Liver (tissue), 9 donors: Measurements from ENCODE around the gene UTRN. TPM values are rescaled to one million over a fixed set of nuclear protein-coding genes. Genes with fewer than 3 reads are reported as not detected.

ENCODE experiments used
- DNase-seq: peaks from one replicate; pipeline ENCODE4 v3.0.0-alpha.2; 2017; ENCODE audit warnings: low spot score
- H3K27ac ChIP-seq, 2 donors: one replicate each; pipeline ENCODE4 v1.7.0; 2013; ENCODE audit warnings: inconsistent platforms in 2 of 2, low read length in 2 of 2, control low read depth in 1 of 2, low read depth in 1 of 2, mild to moderate bottlenecking in 1 of 2
- H3K27me3 ChIP-seq, 4 donors: one replicate each; pipeline versions ENCODE4 v1.6.1 to v1.7.0; 2013; ENCODE audit warnings: low read length in 3 of 4, inconsistent platforms in 1 of 4, mild to moderate bottlenecking in 1 of 4, moderate library complexity in 1 of 4; ENCODE audit not compliant: control insufficient read depth in 4 of 4, insufficient read depth in 4 of 4
- H3K36me3 ChIP-seq, 4 donors: one replicate each; pipeline versions ENCODE4 v1.6.1 to v1.7.0; 2013; ENCODE audit warnings: low read length in 3 of 4, mild to moderate bottlenecking in 3 of 4, low read depth in 1 of 4, moderate library complexity in 1 of 4; ENCODE audit not compliant: control insufficient read depth in 4 of 4, insufficient read depth in 3 of 4
- H3K4me1 ChIP-seq, 4 donors: one replicate each; pipeline versions ENCODE4 v1.6.1 to v1.7.0; 2013; ENCODE audit warnings: low read length in 3 of 4, mild to moderate bottlenecking in 3 of 4, moderate library complexity in 1 of 4; ENCODE audit not compliant: control insufficient read depth in 4 of 4, insufficient read depth in 4 of 4
- H3K4me3 ChIP-seq, 3 donors: one replicate each; pipeline versions ENCODE4 v1.6.1 to v1.7.0; 2013; ENCODE audit warnings: low read length in 3 of 3, control low read depth in 1 of 3, low read depth in 1 of 3, mild to moderate bottlenecking in 1 of 3
- H3K9ac ChIP-seq, 2 donors: one replicate each; pipeline ENCODE4 v1.7.0; 2013; ENCODE audit warnings: low read length in 2 of 2, mild to moderate bottlenecking in 2 of 2, moderate library complexity in 2 of 2, control low read depth in 1 of 2, low read depth in 1 of 2
- H3K9me3 ChIP-seq, 4 donors: one replicate each; pipeline versions ENCODE4 v1.6.1 to v1.7.0; 2013; ENCODE audit warnings: low read length in 3 of 4; ENCODE audit not compliant: control insufficient read depth in 4 of 4
- ATF3 ChIP-seq: IDR thresholded peaks from 2 replicates; pipeline ENCODE4 v1.6.1; 2016; ENCODE audit warnings: antibody characterized with exemption
- CTCF ChIP-seq: fragments of 150-350 bp; IDR thresholded peaks from 2 replicates; pipeline ENCODE4 v1.5.1; 2017; ENCODE audit warnings: improper control_type of control experiment, low read depth, low read length; ENCODE audit not compliant: missing input control
- EGR1 ChIP-seq, 2 donors: IDR thresholded peaks; 2 replicates each; pipeline ENCODE4 v1.6.1; 2016 to 2018; ENCODE audit warnings: antibody characterized with exemption in 2 of 2, low read depth in 2 of 2
- FOXA1 ChIP-seq: IDR thresholded peaks from 2 replicates; pipeline ENCODE4 v1.6.1; 2016; ENCODE audit warnings: antibody characterized with exemption
- FOXA2 ChIP-seq: IDR thresholded peaks from 2 replicates; pipeline ENCODE4 v1.6.1; 2016; ENCODE audit warnings: antibody characterized with exemption
- GABPA ChIP-seq, 2 donors: IDR thresholded peaks in 1 of 2; conservative IDR thresholded peaks in 1 of 2; 2 replicates each; pipeline ENCODE4 v1.6.1; 2016; ENCODE audit warnings: antibody characterized with exemption in 2 of 2, mild to moderate bottlenecking in 1 of 2, moderate library complexity in 1 of 2
- HNF4A ChIP-seq, 2 donors: conservative IDR thresholded peaks; 2 replicates each; pipeline ENCODE4 v1.6.1; 2016; ENCODE audit warnings: antibody characterized with exemption in 2 of 2, mild to moderate bottlenecking in 2 of 2
- HNF4G ChIP-seq: IDR thresholded peaks from 2 replicates; pipeline ENCODE4 v1.6.1; 2016; ENCODE audit warnings: antibody characterized with exemption
- JUND ChIP-seq, 2 donors: IDR thresholded peaks; 2 replicates each; pipeline ENCODE4 v1.6.1; 2016; ENCODE audit warnings: antibody characterized with exemption in 2 of 2
- MAX ChIP-seq: IDR thresholded peaks from 2 replicates; pipeline ENCODE4 v1.6.1; 2016; ENCODE audit warnings: antibody characterized with exemption
- NR2F2 ChIP-seq: IDR thresholded peaks from 2 replicates; pipeline ENCODE4 v1.6.1; 2016; ENCODE audit warnings: antibody characterized with exemption
- RAD21 ChIP-seq, 2 donors: IDR thresholded peaks; 2 replicates each; pipeline ENCODE4 v1.6.1; 2016; ENCODE audit warnings: antibody characterized with exemption in 2 of 2, mild to moderate bottlenecking in 2 of 2
- REST ChIP-seq: IDR thresholded peaks from 2 replicates; pipeline ENCODE4 v1.6.1; 2016; ENCODE audit warnings: antibody characterized with exemption, mild to moderate bottlenecking
- RXRA ChIP-seq, 2 donors: IDR thresholded peaks; 2 replicates each; pipeline ENCODE4 v1.6.1; 2017 to 2018; ENCODE audit warnings: antibody characterized with exemption in 2 of 2, mild to moderate bottlenecking in 1 of 2
- SP1 ChIP-seq: IDR thresholded peaks from 2 replicates; pipeline ENCODE4 v1.6.1; 2018; ENCODE audit warnings: antibody characterized with exemption, mild to moderate bottlenecking
- TAF1 ChIP-seq: conservative IDR thresholded peaks from 2 replicates; pipeline ENCODE4 v1.6.1; 2016; ENCODE audit warnings: antibody characterized with exemption, mild to moderate bottlenecking
- YY1 ChIP-seq: IDR thresholded peaks from 2 replicates; pipeline ENCODE4 v1.6.1; 2016; ENCODE audit warnings: antibody characterized with exemption, mild to moderate bottlenecking
- ZBTB33 ChIP-seq: IDR thresholded peaks from 2 replicates; pipeline ENCODE4 v1.6.1; 2016; ENCODE audit warnings: antibody characterized with exemption
- WGBS: extraction: QIAGEN DNeasy Blood & Tissue Kit; methylation state at CpG from one replicate; pipeline ENCODE4 v1.1.7; 2013; 5-methylcytosine and 5-hydroxymethylcytosine counted together
- polyA plus RNA-seq, 2 donors: library from polyadenylated mRNA; stranded (reverse) in 1 of 2; unstranded in 1 of 2; fragments of 200-250 nt in 1 of 2; fragments of >200 nt in 1 of 2; fragmentation: Nextera tagmentation in 1 of 2; extraction: Ambion mirVana in 1 of 2; gene quantifications; one replicate each; pipeline versions ENCODE4 v1.2.1 to v1.2.3, GENCODE V29; 2013 to 2015
- total RNA-seq, 2 donors: library from RNA; depleted of rRNA; stranded (reverse); fragments of >200 nt; gene quantifications; one replicate each; pipeline ENCODE4 v1.2.3, GENCODE V29; 2014
- donor health status: healthy.
- donor health status: healthy.
- donor health status: healthy.
- donor health status: healthy.
- donor health status: healthy.

UTRN gene
- total and polyA plus RNA-seq, 4 donors: 6.9 to 83.7 (median 47.6) TPM

- 83% methylated on average over 1 of the region's 1 CpG for WGBS
- Histone ChIP-seq H3K9ac (no peak overlapping the region), H3K27me3 (no peaks in the 10 kb centered on the region), H3K9me3 (no peaks in the 10 kb centered on the region), H3K27ac (no peak overlapping the region), H3K4me3 (no peak overlapping the region), H3K4me1 (peaks cover 2 to 20% (median 11%) of the 10 kb centered on the region in 4 donors), H3K36me3 (no peaks in the 10 kb centered on the region)
- TF ChIP-seq EGR1 (IDR thresholded peaks at IDR 0.05; ENCODE audit: low read depth in 2 of 2) (no peak), JUND (IDR thresholded peaks at IDR 0.05) (no peak), FOXA2 (no peak), RXRA (IDR thresholded peaks at IDR 0.05) (no peak), SP1 (no peak)
- DNase-seq: no peak
Observed at GRCh38 chr6:144277174-144277573, 8.0 kb upstream of the UTRN start.

- no peak for DNase-seq
- peak in 1 of 2 donors; percentile 36 for TF ChIP-seq HNF4A (conservative IDR thresholded peaks at IDR 0.05)
- TF ChIP-seq GABPA (IDR thresholded peaks at IDR 0.05 in 1 of 2, conservative IDR thresholded peaks at IDR 0.05 in 1 of 2): no peak
- TF ChIP-seq YY1: peak; percentile 50
- TF ChIP-seq RXRA (IDR thresholded peaks at IDR 0.05): peak in 1 of 2 donors; percentile 27
- TF ChIP-seq RAD21 (IDR thresholded peaks at IDR 0.05): peak; percentile 11 to 44
Observed at GRCh38 chr6:144277605-144278227, 7.4 kb upstream of the UTRN start.

GRCh38 chr6:144278659-144279314 is 6.3 kb upstream of the UTRN start:
- Histone ChIP-seq H3K9me3 (no peaks in the 10 kb centered on the region), H3K27ac (no peak overlapping the region), H3K4me1 (peaks cover 2 to 20% (median 12%) of the 10 kb centered on the region in 4 donors), H3K36me3 (no peaks in the 10 kb centered on the region), H3K9ac (no peak overlapping the region), H3K4me3 (no peak overlapping the region), H3K27me3 (no peaks in the 10 kb centered on the region)
- DNase-seq: no peak
- TF ChIP-seq ATF3 (no peak), GABPA (IDR thresholded peaks at IDR 0.05 in 1 of 2, conservative IDR thresholded peaks at IDR 0.05 in 1 of 2) (no peak), RXRA (IDR thresholded peaks at IDR 0.05) (no peak), YY1 (no peak), ZBTB33 (no peak), MAX (no peak), REST (no peak), NR2F2 (no peak), FOXA2 (no peak), SP1 (no peak), CTCF (no peak), HNF4G (no peak), TAF1 (no peak), HNF4A (conservative IDR thresholded peaks at IDR 0.05) (no peak), FOXA1 (no peak), JUND (IDR thresholded peaks at IDR 0.05) (no peak), EGR1 (IDR thresholded peaks at IDR 0.05; ENCODE audit: low read depth in 2 of 2) (no peak), RAD21 (IDR thresholded peaks at IDR 0.05) (no peak)
- 58% methylated on average over 4 of the region's 4 CpGs for WGBS

More at GRCh38 chr6:144277605-144278227, 7.4 kb upstream of the UTRN start:
- H3K27ac ChIP-seq: no peak overlapping the region
- WGBS: 65% methylated on average over 8 of the region's 8 CpGs
- no peak overlapping the region for H3K4me3 ChIP-seq
- no peaks in the 10 kb centered on the region for H3K27me3 ChIP-seq
- H3K9ac ChIP-seq: no peak overlapping the region
- peaks cover 2 to 20% (median 11%) of the 10 kb centered on the region in 4 donors for H3K4me1 ChIP-seq
- H3K36me3 ChIP-seq: no peaks in the 10 kb centered on the region
- H3K9me3 ChIP-seq: no peaks in the 10 kb centered on the region
